Endometrium (tissue), 2 donors: ENCODE measurements around the gene HK2.
"Not testable (repeated sequence)": the region's sequence is repeated elsewhere in the genome, so short reads cannot be mapped to it uniquely, and the experiment has no call there.

Experiments
- FAIRE-seq: peaks from 2 replicates; lab custom pipeline; 2012; peaks lifted over from hg19 to GRCh38; lab: Jason Lieb, UNC
- donor health status: control.
- donor health status: control.

The HK2 gene

GRCh38 chr2:74877376-74877775 lies 43.4 kb downstream of the HK2 start:
- FAIRE-seq: no peak

GRCh38 chr2:74877781-74878433 lies 44.0 kb downstream of the HK2 start:
- FAIRE-seq: no peak

- FAIRE-seq: no peak
Measured at GRCh38 chr2:74878551-74878950, 44.6 kb downstream of the HK2 start.

GRCh38 chr2:74880054-74880728 lies 46.3 kb downstream of the HK2 start:
- no peak for FAIRE-seq

GRCh38 chr2:74881176-74881575 lies 47.2 kb downstream of the HK2 start:
- FAIRE-seq: no peak

- no peak for FAIRE-seq
Measured at GRCh38 chr2:74881626-74882298, 47.8 kb downstream of the HK2 start.

- FAIRE-seq: no peak
Measured at GRCh38 chr2:74882299-74882687, 48.4 kb downstream of the HK2 start.

GRCh38 chr2:74883011-74883410 lies 49.1 kb downstream of the HK2 start:
- no peak for FAIRE-seq

- no peak for FAIRE-seq
Measured at GRCh38 chr2:74884118-74884762, 50.3 kb downstream of the HK2 start.

GRCh38 chr2:74884866-74885265 lies 50.9 kb downstream of the HK2 start:
- FAIRE-seq: no peak

GRCh38 chr2:74886251-74886650 lies 52.3 kb downstream of the HK2 start:
- FAIRE-seq: no peak

GRCh38 chr2:74886811-74887210 lies 52.9 kb downstream of the HK2 start:
- FAIRE-seq: no peak

- FAIRE-seq: no peak
Measured at GRCh38 chr2:74887445-74887951, 53.6 kb downstream of the HK2 start.

- no peak for FAIRE-seq
Measured at GRCh38 chr2:74887960-74888700, 54.2 kb downstream of the HK2 start.

GRCh38 chr2:74889159-74889558 lies 55.2 kb downstream of the HK2 start:
- no peak for FAIRE-seq

- FAIRE-seq: no peak
Measured at GRCh38 chr2:74890711-74891110, 56.8 kb downstream of the HK2 start.

GRCh38 chr2:74891136-74891764 lies 57.3 kb downstream of the HK2 start:
- no peak for FAIRE-seq

- FAIRE-seq: not testable (repeated sequence)
Measured at GRCh38 chr2:74891816-74892215, 57.9 kb downstream of the HK2 start.

GRCh38 chr2:74892609-74893008 lies 58.7 kb downstream of the HK2 start:
- FAIRE-seq: no peak

GRCh38 chr2:74893332-74893731 lies 59.4 kb downstream of the HK2 start:
- no peak for FAIRE-seq

GRCh38 chr2:74894272-74894981 lies 60.5 kb downstream of the HK2 start:
- FAIRE-seq: no peak
